Ovary (tissue), 3 donors: ENCODE data around the gene RGS7.

ENCODE experiments used
- CTCF ChIP-seq, 3 donors: fragments of 450-650 bp in 2 of 3; fragments of 200-600 bp in 1 of 3; IDR thresholded peaks; one replicate each; pipeline versions ENCODE4 v1.5.1 to v1.8.0; 2016 to 2022; ENCODE audit warnings: antibody characterized with exemption in 3 of 3, mild to moderate bottlenecking in 1 of 3
- EP300 ChIP-seq: sonication (generic); formaldehyde crosslinking; IDR thresholded peaks from one replicate; pipeline ENCODE4 v1.6.1; 2017; ENCODE audit warnings: antibody characterized with exemption
- POLR2A ChIP-seq: fragments of 450-650 bp; IDR thresholded peaks from one replicate; pipeline ENCODE4 v1.6.1; 2017; ENCODE audit warnings: antibody characterized with exemption, mild to moderate bottlenecking, moderate library complexity
- donor health status: DM: no; HTN: no; CAD: no.

- TF ChIP-seq CTCF (IDR thresholded peaks at IDR 0.05), result no peak
- no peak for TF ChIP-seq POLR2A
- no peak for TF ChIP-seq EP300
Observed at GRCh38 chr1:241138248-241138647, 218.8 kb downstream of the RGS7 start.
